Erythroblast (primary cell): ENCODE data around the gene TOR4A.

Source experiments
- GATA1 ChIP-seq: IDR thresholded peaks from 2 replicates; pipeline ENCODE4 v1.6.1; 2011; ENCODE audit warnings: low read depth, mild to moderate bottlenecking, control low read depth, low read length, moderate library complexity
- POLR2A ChIP-seq: IDR thresholded peaks from 2 replicates; pipeline ENCODE4 v1.6.1; 2011; ENCODE audit warnings: mild to moderate bottlenecking, low read length

DNA sequence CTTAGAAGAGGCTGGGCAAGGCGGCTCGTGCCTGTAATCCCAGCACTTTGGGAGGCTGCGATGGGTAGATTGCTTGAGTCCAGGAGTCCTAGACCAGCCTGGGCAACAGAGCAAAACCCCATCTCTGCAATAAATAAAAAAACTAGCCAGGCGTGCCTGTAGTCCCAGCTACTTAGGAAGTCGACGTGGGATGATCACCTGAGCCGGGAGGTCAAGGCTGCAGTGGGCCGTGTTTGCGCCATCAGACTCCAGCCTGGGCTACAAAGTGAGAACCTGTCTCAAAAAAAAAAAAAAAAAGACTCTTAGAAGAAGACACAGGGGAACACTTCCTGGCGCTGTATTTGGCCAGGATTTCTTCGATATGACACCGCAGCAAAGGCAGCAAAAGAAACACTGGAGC is 48.3 kb downstream of the TOR4A start:
- TF ChIP-seq POLR2A = no peak
- no peak for TF ChIP-seq GATA1
